ENCODE measurements around the gene GLT1D1.

GRCh38 chr12:128876559-128876958 is 23.3 kb downstream of the GLT1D1 start:
- TF ChIP-seq EZH2 (IDR thresholded peaks at IDR 0.05; ENCODE audit: low read depth, unreplicated experiment) (no peak), EZH2phosphoT487 (IDR thresholded peaks at IDR 0.05; ENCODE audit: unreplicated experiment) (no peak), REST (IDR thresholded peaks at IDR 0.05; ENCODE audit: unreplicated experiment) (no peak)
- TF ChIP-seq, protein P1, sequence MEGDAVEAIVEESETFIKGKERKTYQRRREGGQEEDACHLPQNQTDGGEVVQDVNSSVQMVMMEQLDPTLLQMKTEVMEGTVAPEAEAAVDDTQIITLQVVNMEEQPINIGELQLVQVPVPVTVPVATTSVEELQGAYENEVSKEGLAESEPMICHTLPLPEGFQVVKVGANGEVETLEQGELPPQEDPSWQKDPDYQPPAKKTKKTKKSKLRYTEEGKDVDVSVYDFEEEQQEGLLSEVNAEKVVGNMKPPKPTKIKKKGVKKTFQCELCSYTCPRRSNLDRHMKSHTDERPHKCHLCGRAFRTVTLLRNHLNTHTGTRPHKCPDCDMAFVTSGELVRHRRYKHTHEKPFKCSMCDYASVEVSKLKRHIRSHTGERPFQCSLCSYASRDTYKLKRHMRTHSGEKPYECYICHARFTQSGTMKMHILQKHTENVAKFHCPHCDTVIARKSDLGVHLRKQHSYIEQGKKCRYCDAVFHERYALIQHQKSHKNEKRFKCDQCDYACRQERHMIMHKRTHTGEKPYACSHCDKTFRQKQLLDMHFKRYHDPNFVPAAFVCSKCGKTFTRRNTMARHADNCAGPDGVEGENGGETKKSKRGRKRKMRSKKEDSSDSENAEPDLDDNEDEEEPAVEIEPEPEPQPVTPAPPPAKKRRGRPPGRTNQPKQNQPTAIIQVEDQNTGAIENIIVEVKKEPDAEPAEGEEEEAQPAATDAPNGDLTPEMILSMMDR (conservative IDR thresholded peaks at IDR 0.05; ENCODE audit: low read depth in 2 of 2): no peak
